ENCODE measurements around the gene GNL3L. TPM values are rescaled to one million over a fixed set of nuclear protein-coding genes. Genes with fewer than 3 reads are reported as not detected.
"Not testable (repeated sequence)": the region's sequence is repeated elsewhere in the genome, so short reads cannot be mapped to it uniquely, and the experiment has no call there.

GNL3L gene
- total RNA-seq, 1 donor from 2014 or later, result 16.6 TPM

DNA sequence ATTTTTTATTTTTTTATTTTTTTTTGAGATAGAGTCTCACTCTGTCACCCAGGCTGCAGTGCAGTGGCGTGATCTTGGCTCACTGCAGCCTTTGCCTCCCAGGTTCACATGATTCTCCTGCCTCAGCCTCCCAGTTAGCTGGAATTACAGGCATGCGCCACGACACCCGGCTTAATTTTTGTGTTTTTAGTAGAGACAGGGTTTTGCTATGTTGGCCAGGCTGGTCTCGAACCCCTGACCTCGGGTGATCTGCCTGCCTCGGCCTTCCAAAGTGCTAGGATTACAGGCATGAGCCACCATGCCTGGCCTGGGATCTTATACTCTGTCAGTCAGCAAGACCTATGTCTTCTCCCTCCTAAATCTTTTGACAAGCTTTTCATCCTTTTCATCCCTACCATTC is 25.0 kb downstream of the GNL3L start:
- not testable (repeated sequence) for DNase-seq (ENCODE audit: low spot score)

GRCh38 chrX:54560411-54560810 is 30.4 kb downstream of the GNL3L start:
- no peak for DNase-seq (ENCODE audit: low spot score)

GRCh38 chrX:54561622-54562021 is 31.6 kb downstream of the GNL3L start:
- no peak for DNase-seq (ENCODE audit: low spot score)

DNA sequence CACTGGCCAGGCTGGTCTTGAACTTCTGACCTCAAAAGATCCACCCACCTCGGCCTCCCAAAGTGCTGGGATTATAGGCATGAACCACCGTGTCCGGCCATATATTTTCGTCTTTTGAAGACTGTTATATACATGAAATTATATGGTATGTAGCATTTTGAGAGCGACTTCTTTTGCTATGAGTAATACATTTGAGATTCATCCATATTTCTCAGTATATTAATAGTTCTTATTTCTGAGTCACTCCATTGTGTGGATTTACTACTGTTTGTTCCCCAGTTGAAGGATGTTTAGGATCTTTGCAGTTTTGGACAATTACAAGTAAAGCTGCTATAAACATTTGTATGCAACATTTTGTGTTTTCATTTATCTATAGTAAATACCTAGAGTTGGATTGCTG is 34.9 kb downstream of the GNL3L start:
- no peak for DNase-seq (ENCODE audit: low spot score)

- DNase-seq (ENCODE audit: low spot score), result no peak
Observed at GRCh38 chrX:54570332-54570731, 40.3 kb downstream of the GNL3L start.

DNA sequence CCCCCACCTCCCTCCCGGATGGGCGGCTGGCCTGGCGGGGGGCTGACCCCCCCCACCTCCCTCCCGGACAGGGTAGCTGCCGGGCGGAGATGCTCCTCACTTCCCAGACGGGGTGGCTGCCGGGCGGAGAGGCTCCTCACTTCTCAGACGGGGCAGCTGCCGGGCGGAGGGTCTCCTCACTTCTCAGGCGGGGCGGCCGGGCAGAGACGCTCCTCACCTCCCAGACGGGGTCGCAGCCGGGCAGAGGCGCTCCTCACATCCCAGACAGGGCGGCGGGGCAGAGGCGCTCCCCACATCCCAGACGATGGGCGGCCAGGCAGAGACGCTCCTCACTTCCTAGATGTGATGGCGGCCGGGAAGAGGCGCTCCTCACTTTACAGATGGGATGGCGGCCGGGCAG is 42.6 kb downstream of the GNL3L start:
- not testable (repeated sequence) for DNase-seq (ENCODE audit: low spot score)

- no peak for DNase-seq (ENCODE audit: low spot score)
Observed at GRCh38 chrX:54597728-54598127, 67.7 kb downstream of the GNL3L start.

DNA sequence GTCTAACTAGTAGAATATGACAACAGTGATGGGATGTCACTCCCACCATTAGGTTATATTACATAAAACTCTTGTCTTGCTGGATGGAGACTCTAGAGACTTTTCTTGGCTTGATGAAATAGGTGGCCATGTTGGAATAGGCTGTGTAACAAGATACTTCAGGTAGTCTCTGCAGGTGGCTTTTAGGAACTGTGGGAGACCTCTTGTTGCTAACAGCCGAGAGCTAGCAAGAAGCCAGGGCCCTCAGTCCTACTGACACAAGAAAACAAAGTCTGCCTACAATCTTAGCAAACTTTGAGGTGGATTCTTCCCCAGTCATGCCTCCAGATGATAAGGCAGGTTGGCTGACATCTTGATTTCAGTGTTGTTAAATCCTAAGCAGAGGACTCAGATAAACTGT is 72.5 kb downstream of the GNL3L start:
- no peak for DNase-seq (ENCODE audit: low spot score)

Other genes with a start within 250 kb of the GNL3L start
- gene WNK3, start 172.2 kb upstream of the GNL3L start, total RNA-seq (ENCODE audit: insufficient read depth, low replicate concordance), result 4.8 TPM
- 3.9 TPM for gene TSR2, start 89.8 kb upstream of the GNL3L start, total RNA-seq (ENCODE audit: insufficient read depth, low replicate concordance)
- 3.1 TPM for gene FGD1, start 34.0 kb upstream of the GNL3L start, total RNA-seq (ENCODE audit: insufficient read depth, low replicate concordance)